HFFc6 (cell line): ENCODE results near the gene CDC42BPG. TPM values are rescaled to one million over a fixed set of nuclear protein-coding genes. Genes with fewer than 3 reads are reported as not detected.

Source experiments
- DNase-seq: peaks from one replicate; pipeline ENCODE4 v3.0.0-alpha.2; 2018
- H3K27ac Mint-ChIP-seq: 2 replicates; pipeline ENCODE4 v1.8.0; 2020; ENCODE audit warnings: mild to moderate bottlenecking, mixed read lengths
- H3K27me3 Mint-ChIP-seq: 2 replicates; pipeline ENCODE4 v1.8.0; 2021; ENCODE audit warnings: mild to moderate bottlenecking, moderate library complexity, mixed read lengths; ENCODE audit not compliant: insufficient read depth
- H3K36me3 Mint-ChIP-seq: 2 replicates; pipeline ENCODE4 v1.8.0; 2021; ENCODE audit warnings: low read depth, mixed read lengths
- H3K4me1 Mint-ChIP-seq: 2 replicates; pipeline ENCODE4 v1.8.0; 2020; ENCODE audit warnings: low read depth, mixed read lengths
- H3K4me3 Mint-ChIP-seq: 2 replicates; pipeline ENCODE4 v1.8.0; 2020; ENCODE audit warnings: mild to moderate bottlenecking, moderate library complexity, mixed read lengths
- H3K9me3 Mint-ChIP-seq: 2 replicates; pipeline ENCODE4 v1.8.0; 2020; ENCODE audit warnings: mild to moderate bottlenecking, mixed read lengths
- CTCF ChIP-seq: fragments of 200-600 bp; sonication (generic); IDR thresholded peaks from 2 replicates; pipeline ENCODE4 v1.5.0; 2021; ENCODE audit warnings: antibody characterized with exemption, mild to moderate bottlenecking
- total RNA-seq, 6 experiments: library from RNA; stranded (reverse); fragmentation: NEBNext Ultra II Directional; extraction: Animal tissue kit (Norgen Biotek cat#: 25700); gene quantifications; 2 replicates in 1 of 6; 3 replicates in 5 of 6; pipeline ENCODE4 v1.2.3, GENCODE V29; 2021

The CDC42BPG gene
- total RNA-seq, 6 experiments from 2014 or later: 0.02 to 0.21 (median 0.05) TPM; not detected in 1

DNA sequence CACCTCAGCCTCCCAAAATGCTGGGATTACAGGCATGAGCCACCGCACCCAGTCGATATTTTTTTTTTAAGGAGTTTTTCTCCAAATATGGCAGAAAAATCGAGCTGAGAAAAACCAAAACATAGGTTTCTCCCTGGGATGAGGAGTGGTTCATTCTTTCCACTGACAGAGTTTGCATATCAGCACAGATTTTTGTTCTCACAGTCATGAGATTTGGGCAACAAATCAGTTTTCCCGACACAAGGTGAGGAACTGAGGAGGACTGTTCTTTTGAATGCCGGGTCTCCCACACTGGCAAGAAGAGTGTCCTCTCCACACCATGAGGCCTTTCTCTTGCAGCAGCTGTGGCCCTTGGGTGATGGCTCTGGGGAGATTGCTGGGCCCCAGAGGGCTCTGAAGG lies 37.8 kb upstream of the CDC42BPG start:
- no peak overlapping the region for H3K27ac Mint-ChIP-seq
- no peaks in the 10 kb centered on the region for H3K9me3 Mint-ChIP-seq
- peaks cover 11% of the 10 kb centered on the region for H3K27me3 Mint-ChIP-seq
- DNase-seq: no peak
- no peak overlapping the region for H3K4me3 Mint-ChIP-seq
- H3K4me1 Mint-ChIP-seq: peaks cover 38% of the 10 kb centered on the region
- H3K36me3 Mint-ChIP-seq: peaks cover 5% of the 10 kb centered on the region
- no peak for TF ChIP-seq CTCF

GRCh38 chr11:64881476-64881875 lies 37.0 kb upstream of the CDC42BPG start:
- Mint-ChIP-seq H3K27ac (no peak overlapping the region), H3K4me1 (peaks cover 44% of the 10 kb centered on the region), H3K4me3 (no peak overlapping the region), H3K36me3 (peaks cover 13% of the 10 kb centered on the region), H3K9me3 (no peaks in the 10 kb centered on the region), H3K27me3 (peaks cover 14% of the 10 kb centered on the region)
- no peak for DNase-seq
- no peak for TF ChIP-seq CTCF

- DNase-seq: no peak
- Mint-ChIP-seq H3K4me3 (peak overlapping the region; percentile 9), H3K36me3 (peaks cover 23% of the 10 kb centered on the region), H3K4me1 (peaks cover 45% of the 10 kb centered on the region), H3K9me3 (no peaks in the 10 kb centered on the region), H3K27me3 (peaks cover 14% of the 10 kb centered on the region), H3K27ac (peak overlapping the region; percentile 91)
- TF ChIP-seq CTCF: no peak
Measured at GRCh38 chr11:64880240-64881001, 36.0 kb upstream of the CDC42BPG start.

DNA sequence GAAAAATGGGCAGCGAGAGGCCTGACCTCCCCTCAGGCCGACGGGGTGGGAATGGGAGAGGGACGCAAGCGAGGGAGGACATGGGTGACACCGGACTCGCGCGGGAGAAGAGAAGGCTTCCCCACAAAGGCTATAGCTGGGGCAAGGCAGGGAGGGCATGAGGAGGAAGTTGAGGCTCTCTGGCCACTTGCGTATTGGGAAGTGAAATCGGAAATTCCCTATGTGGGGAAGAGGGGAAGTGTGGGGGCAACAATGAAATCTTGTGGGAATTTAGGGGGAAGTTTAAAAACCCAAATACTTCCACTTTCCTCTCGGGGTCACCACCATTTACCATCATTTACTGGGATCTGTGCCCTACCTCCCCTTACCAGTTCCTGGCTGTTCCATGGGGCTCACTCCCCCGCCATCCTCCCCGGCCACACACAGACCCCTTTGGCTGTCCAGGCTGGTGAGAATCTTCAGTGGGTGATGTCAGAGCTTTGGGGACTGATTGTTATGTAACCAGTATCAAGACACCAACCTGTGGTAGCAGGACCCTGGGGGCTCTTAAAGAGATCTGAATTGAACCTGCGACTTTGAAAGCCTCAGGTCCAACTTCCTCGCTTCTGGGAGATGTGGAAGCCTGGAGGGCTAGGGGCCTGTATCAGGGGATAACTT lies 34.9 kb upstream of the CDC42BPG start:
- Mint-ChIP-seq H3K4me1 (peaks cover 51% of the 10 kb centered on the region), H3K27me3 (peaks cover 14% of the 10 kb centered on the region), H3K4me3 (peak overlapping the region; percentile 99), H3K36me3 (peaks cover 33% of the 10 kb centered on the region), H3K9me3 (no peaks in the 10 kb centered on the region), H3K27ac (peak overlapping the region; percentile 91)
- DNase-seq: no peak
- TF ChIP-seq CTCF: no peak

- peak within 1 kb of the TSS; percentile 91 for H3K27ac Mint-ChIP-seq
Measured at GRCh38 chr11:64878494-64879243, 34.2 kb upstream of the CDC42BPG start, which contains the start of gene EHD1. Gene EHD1, minus strand, starts transcription at chr11:64878621. Its CDS starts 157 bp downstream, at chr11:64878464.

More at GRCh38 chr11:64878494-64879243, 34.2 kb upstream of the CDC42BPG start, which contains the start of gene EHD1:
- H3K4me3 Mint-ChIP-seq: peak within 1 kb of the TSS; percentile 99
- H3K36me3 Mint-ChIP-seq: peaks cover 35% of the 10 kb centered on the region
- peak; percentile 76 for TF ChIP-seq CTCF
- peak; percentile 94 for DNase-seq
- peaks cover 14% of the 10 kb centered on the region for H3K27me3 Mint-ChIP-seq
- H3K4me1 Mint-ChIP-seq: peaks cover 53% of the 10 kb centered on the region
- no peaks in the 10 kb centered on the region for H3K9me3 Mint-ChIP-seq
